Fibroblast of the aortic adventitia (primary cell): ENCODE results near the gene ZBTB16. TPM values are rescaled to one million over a fixed set of nuclear protein-coding genes. Genes with fewer than 3 reads are reported as not detected.

Source experiments
- DNase-seq: peaks from one replicate; pipeline ENCODE4 v3.0.0-alpha.2; 2010; ENCODE audit warnings: low read depth
- H3K4me3 ChIP-seq: 2 replicates; pipeline ENCODE4 v1.5.1; 2011; ENCODE audit warnings: low read depth, mild to moderate bottlenecking, control low read depth, low read length, moderate library complexity
- total RNA-seq: library from RNA; depleted of rRNA; stranded (reverse); fragments of >200 nt; gene quantifications from 2 replicates; pipeline ENCODE4 v1.2.3, GENCODE V29; 2012; ENCODE audit warnings: low replicate concordance
- TF ChIP-seq, protein P1 (sequence below): IDR thresholded peaks from 2 replicates; pipeline ENCODE4 v1.5.1; 2011; ENCODE audit warnings: mild to moderate bottlenecking, low read length, control low read depth, inconsistent platforms; ENCODE audit not compliant: insufficient read depth

ZBTB16 gene
- total RNA-seq, 1 donor = 0.27 TPM

GRCh38 chr11:114132417-114132816, 72.9 kb downstream of the ZBTB16 start:
- H3K4me3 ChIP-seq = no peak overlapping the region
- TF ChIP-seq, protein P1, sequence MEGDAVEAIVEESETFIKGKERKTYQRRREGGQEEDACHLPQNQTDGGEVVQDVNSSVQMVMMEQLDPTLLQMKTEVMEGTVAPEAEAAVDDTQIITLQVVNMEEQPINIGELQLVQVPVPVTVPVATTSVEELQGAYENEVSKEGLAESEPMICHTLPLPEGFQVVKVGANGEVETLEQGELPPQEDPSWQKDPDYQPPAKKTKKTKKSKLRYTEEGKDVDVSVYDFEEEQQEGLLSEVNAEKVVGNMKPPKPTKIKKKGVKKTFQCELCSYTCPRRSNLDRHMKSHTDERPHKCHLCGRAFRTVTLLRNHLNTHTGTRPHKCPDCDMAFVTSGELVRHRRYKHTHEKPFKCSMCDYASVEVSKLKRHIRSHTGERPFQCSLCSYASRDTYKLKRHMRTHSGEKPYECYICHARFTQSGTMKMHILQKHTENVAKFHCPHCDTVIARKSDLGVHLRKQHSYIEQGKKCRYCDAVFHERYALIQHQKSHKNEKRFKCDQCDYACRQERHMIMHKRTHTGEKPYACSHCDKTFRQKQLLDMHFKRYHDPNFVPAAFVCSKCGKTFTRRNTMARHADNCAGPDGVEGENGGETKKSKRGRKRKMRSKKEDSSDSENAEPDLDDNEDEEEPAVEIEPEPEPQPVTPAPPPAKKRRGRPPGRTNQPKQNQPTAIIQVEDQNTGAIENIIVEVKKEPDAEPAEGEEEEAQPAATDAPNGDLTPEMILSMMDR = no peak
- DNase-seq = no peak

DNA sequence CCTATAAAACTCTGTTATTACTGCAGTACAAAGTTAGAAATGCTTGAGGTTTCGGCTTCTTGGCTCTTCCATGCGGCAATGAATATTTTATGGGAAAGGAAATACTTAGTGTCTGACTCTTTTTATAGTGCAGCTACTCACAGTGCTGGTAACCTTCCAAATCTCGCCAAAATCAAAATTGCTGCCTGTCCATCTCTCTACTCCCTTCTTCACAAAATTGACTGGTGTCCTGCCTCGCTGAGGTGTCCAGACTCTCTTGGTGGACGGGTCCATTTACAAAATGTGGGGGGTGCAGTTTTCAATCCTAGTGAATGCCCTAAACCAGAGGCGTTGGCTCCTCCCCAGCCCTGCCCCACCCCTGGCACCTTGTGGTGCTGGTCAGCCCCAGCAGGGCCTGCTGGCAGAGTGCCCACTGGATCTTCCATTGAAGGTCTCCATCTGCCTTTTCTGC, 73.5 kb downstream of the ZBTB16 start:
- TF ChIP-seq, protein P1 = no peak
- DNase-seq = peak; percentile 28
- H3K4me3 ChIP-seq = no peak overlapping the region

- TF ChIP-seq, protein P1 = no peak
- H3K4me3 ChIP-seq = no peak overlapping the region
- DNase-seq = peak; percentile 15
Measured at GRCh38 chr11:114133548-114134329, 74.2 kb downstream of the ZBTB16 start.

DNA sequence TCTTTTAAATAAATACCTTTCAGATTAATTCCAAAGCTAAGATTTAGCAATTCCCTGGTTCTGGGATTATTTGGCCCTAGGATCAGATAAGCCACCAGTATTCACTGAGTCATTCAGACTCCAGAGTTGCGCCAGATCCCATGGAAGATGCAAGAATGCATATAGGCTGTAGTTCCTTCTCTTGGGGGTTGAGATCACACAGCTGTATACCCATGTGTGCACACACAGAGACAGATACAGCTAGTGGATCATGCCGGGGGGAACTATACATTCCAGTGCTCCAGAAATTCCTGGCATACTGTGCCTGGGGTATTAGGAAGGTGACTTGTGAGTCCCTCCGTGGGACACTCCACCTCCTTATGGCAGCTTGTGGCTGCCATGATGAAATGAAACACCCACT, 75.4 kb downstream of the ZBTB16 start:
- TF ChIP-seq, protein P1 = no peak
- peak; percentile 77 for DNase-seq
- no peak overlapping the region for H3K4me3 ChIP-seq

- H3K4me3 ChIP-seq = no peak overlapping the region
- DNase-seq = no peak
- TF ChIP-seq, protein P1 = no peak
Measured at GRCh38 chr11:114135737-114136151, 76.2 kb downstream of the ZBTB16 start.

GRCh38 chr11:114136686-114137640, 77.5 kb downstream of the ZBTB16 start:
- no peak for DNase-seq
- H3K4me3 ChIP-seq = no peak overlapping the region
- TF ChIP-seq, protein P1 = no peak
